22Rv1 (cell line): ENCODE measurements around the gene ENPP6.
"Not testable (repeated sequence)": the region's sequence is repeated elsewhere in the genome, so short reads cannot be mapped to it uniquely, and the experiment has no call there.

Experiments used
- H3K27ac ChIP-seq: fragments of 450-650 bp; 2 replicates; pipeline ENCODE4 v1.5.1; 2017
- CTCF ChIP-seq: fragments of 450-650 bp; IDR thresholded peaks from 2 replicates; pipeline ENCODE4 v1.5.1; 2017; ENCODE audit warnings: mild to moderate bottlenecking
- ZFX ChIP-seq: fragments of 450-650 bp; IDR thresholded peaks from 2 replicates; pipeline ENCODE4 v1.6.1; 2017; ENCODE audit warnings: antibody characterized with exemption, borderline replicate concordance

Gene ENPP6

GRCh38 chr4:184145596-184145995 is 72.1 kb downstream of the ENPP6 start:
- TF ChIP-seq CTCF (no peak), ZFX (no peak)
- H3K27ac ChIP-seq = no peak overlapping the region

- TF ChIP-seq CTCF = peak; percentile 36
- no peak for TF ChIP-seq ZFX
- H3K27ac ChIP-seq = no peak overlapping the region
Observed at GRCh38 chr4:184143770-184144564, 73.7 kb downstream of the ENPP6 start.

GRCh38 chr4:184142121-184143000 is 75.3 kb downstream of the ENPP6 start:
- TF ChIP-seq ZFX (no peak), CTCF (no peak)
- no peak overlapping the region for H3K27ac ChIP-seq

- H3K27ac ChIP-seq = not testable (repeated sequence)
Observed at GRCh38 chr4:184140901-184141300, 76.8 kb downstream of the ENPP6 start.

GRCh38 chr4:184136525-184136924 is 81.1 kb downstream of the ENPP6 start:
- no peak overlapping the region for H3K27ac ChIP-seq
- TF ChIP-seq ZFX (no peak), CTCF (no peak)

- no peak overlapping the region for H3K27ac ChIP-seq
- TF ChIP-seq ZFX = no peak
- TF ChIP-seq CTCF = no peak
Observed at GRCh38 chr4:184126800-184127199, 90.9 kb downstream of the ENPP6 start.

- no peak overlapping the region for H3K27ac ChIP-seq
- TF ChIP-seq ZFX (no peak), CTCF (no peak)
Observed at GRCh38 chr4:184122631-184123408, 94.9 kb downstream of the ENPP6 start.
